Spleen (tissue), 7 donors: ENCODE results near the gene EHMT1.

Experiments used
- CTCF ChIP-seq, 11 experiments: fragments of 200-600 bp in 7 of 11; fragments of 450-650 bp in 4 of 11; sonication (generic) in 4 of 11; IDR thresholded peaks in 8 of 11; conservative IDR thresholded peaks in 3 of 11; 1 replicate in 7 of 11; 2 replicates in 4 of 11; pipeline versions ENCODE4 v1.4.0 to v1.8.0; 2016 to 2021; ENCODE audit warnings: antibody characterized with exemption in 11 of 11, inconsistent platforms in 4 of 11, mild to moderate bottlenecking in 1 of 11
- POLR2A ChIP-seq, 3 donors: fragments of 450-650 bp; IDR thresholded peaks; one replicate each; pipeline ENCODE4 v1.5.1; 2017; ENCODE audit warnings: antibody characterized with exemption in 3 of 3, mild to moderate bottlenecking in 1 of 3
- POLR2AphosphoS5 ChIP-seq, 3 donors: sonication (generic); formaldehyde crosslinking; IDR thresholded peaks; one replicate each; pipeline ENCODE4 v1.5.1; 2017; ENCODE audit warnings: antibody characterized with exemption in 3 of 3
- donor health status: DM: no; HTN: no; CAD: no; lungs with moderate emphysema.
- donor health status: DM: no; HTN: no; CAD: no.
- donor health status: DM: no; HTN: no; CAD: no.

- TF ChIP-seq CTCF (IDR thresholded peaks at IDR 0.05 in 8 of 11, conservative IDR thresholded peaks at IDR 0.05 in 3 of 11), result no peak
- no peak for TF ChIP-seq POLR2AphosphoS5 (IDR thresholded peaks at IDR 0.05)
- no peak for TF ChIP-seq POLR2A (IDR thresholded peaks at IDR 0.05)
Observed at GRCh38 chr9:137643921-137644320, 25.1 kb downstream of the EHMT1 start.
